ACC112 (cell line): ENCODE measurements around the gene ERBB4.

Source experiments
- H2AFZ ChIP-seq: fragments of 200-600 bp; sonication (generic); one replicate; pipeline ENCODE4 v1.6.0; 2017; ENCODE audit warnings: antibody characterized with exemption, low read length; ENCODE audit not compliant: unreplicated experiment
- H3K27ac ChIP-seq: fragments of 200-600 bp; sonication (generic); 2 replicates; pipeline ENCODE4 v1.5.1; 2014; ENCODE audit warnings: low read depth, mild to moderate bottlenecking, antibody characterized with exemption, low read length, moderate library complexity
- H3K27me3 ChIP-seq: fragments of 200-600 bp; sonication (generic); 2 replicates; pipeline ENCODE4 v1.6.1; 2014; ENCODE audit warnings: mild to moderate bottlenecking, antibody characterized with exemption, low read length, moderate library complexity, mixed read lengths; ENCODE audit not compliant: insufficient read depth
- H3K36me3 ChIP-seq: fragments of 200-600 bp; sonication (generic); 2 replicates; pipeline ENCODE4 v1.6.1; 2016; ENCODE audit warnings: mild to moderate bottlenecking, antibody characterized with exemption, low read length, moderate library complexity, mixed read lengths; ENCODE audit not compliant: insufficient read depth
- H3K4me1 ChIP-seq: fragments of 200-600 bp; sonication (generic); one replicate; pipeline ENCODE4 v1.6.1; 2016; ENCODE audit warnings: low read length, mixed read lengths; ENCODE audit not compliant: insufficient read depth, unreplicated experiment, control insufficient read depth
- H3K4me3 ChIP-seq: fragments of 200-600 bp; sonication (generic); 2 replicates; pipeline ENCODE4 v1.5.1; 2014; ENCODE audit warnings: mild to moderate bottlenecking, low read depth, low read length
- H3K79me2 ChIP-seq: fragments of 200-600 bp; sonication (generic); one replicate; pipeline ENCODE4 v1.6.0; 2016; ENCODE audit warnings: low read length; ENCODE audit not compliant: control insufficient read depth, unreplicated experiment, insufficient read depth

Gene ERBB4

GRCh38 chr2:211328126-211328525, 1210.5 kb downstream of the ERBB4 start:
- Histone ChIP-seq H3K27ac (no peak overlapping the region), H3K4me1 (no peaks in the 10 kb centered on the region), H3K27me3 (no peaks in the 10 kb centered on the region), H3K36me3 (no peaks in the 10 kb centered on the region), H3K79me2 (no peaks in the 10 kb centered on the region), H3K4me3 (no peak overlapping the region), H2AFZ (no peak overlapping the region)
